ENCODE results near the gene TIMP4.

Gene TIMP4

DNA sequence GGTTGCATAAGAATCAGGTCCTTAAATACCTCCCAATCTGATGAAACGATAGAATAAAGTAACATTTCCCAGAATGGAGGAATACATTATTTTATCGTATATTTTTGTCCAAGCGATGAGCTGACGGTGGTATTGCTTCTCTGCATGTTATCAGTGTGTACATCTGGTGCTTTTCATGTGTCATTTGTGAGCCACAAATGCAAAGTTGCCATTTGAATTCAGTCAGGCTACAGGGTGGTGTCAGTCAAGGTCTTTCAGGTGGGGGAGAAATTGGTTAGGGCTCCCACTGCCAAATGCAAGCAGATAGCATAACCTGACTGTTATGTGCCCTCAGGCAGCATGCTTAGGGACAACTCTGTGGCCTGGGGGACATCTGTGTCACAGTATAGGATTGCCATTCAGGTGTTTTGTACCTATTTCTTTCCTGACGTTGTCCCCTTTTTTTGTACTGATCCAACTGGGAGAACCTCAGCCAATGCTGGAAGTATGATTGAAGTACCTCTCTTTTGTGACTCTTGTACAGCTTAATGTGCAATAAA is 26.5 kb upstream of the TIMP4 start:
- no peak for DNase-seq (ENCODE audit: low read depth in 2 of 2)

DNA sequence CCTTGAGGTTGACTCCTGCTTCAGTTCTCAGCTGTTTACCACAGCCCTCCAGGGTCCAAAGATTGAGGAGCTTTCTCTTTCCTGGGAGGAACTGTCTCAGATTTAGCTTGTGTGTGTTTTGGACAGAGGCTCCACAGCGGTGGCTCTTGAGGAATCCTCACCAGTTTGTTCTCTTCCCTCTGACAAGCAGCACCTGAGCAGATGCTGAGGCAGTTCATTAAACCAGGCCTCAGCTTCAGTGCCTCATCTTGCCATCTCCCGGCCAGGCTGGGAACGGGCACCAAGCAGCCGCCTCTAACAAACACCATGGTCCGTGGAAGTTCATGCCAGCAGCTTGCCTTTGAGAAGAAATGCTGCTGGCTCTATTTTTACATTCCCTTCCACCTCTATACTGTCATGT is 25.8 kb upstream of the TIMP4 start:
- no peak for DNase-seq (ENCODE audit: low read depth in 2 of 2)

DNA sequence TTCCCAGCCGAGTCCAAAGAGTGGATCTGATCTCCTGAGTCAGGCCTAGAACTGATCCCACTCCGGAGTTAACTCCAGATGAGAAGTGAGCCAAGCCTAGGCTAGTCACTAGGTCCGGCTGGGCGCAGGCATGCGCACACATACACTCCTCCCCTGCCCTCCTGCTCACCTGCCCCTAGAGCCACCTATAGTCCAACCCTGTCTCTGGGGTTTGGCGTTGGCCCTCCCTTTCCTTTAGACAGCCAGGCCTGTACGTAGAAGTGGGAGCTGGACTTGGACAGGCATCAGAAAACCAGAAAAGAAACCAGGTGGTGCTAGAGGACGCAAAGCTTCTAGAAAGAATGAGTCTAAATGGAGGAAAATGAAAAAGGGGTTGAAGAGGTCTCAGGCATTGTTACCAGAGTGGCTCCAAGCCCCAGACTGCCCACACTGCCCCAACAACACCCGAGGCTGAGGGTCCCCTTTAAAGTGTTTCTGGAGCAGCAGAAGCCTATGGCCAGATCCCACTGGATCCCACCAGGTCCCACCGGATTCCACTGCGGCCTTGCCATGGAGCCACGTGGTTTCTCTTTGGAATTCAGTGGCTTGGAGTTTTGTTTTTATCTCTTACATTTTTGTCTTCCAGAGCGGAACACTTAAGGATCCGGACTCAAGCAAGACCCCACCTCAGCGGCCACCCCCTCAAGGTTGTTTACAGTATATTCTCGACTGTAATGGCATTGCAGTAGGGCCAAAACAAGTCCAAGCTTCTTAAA is 24.2 kb upstream of the TIMP4 start:
- DNase-seq (ENCODE audit: low read depth in 2 of 2): no peak

DNA sequence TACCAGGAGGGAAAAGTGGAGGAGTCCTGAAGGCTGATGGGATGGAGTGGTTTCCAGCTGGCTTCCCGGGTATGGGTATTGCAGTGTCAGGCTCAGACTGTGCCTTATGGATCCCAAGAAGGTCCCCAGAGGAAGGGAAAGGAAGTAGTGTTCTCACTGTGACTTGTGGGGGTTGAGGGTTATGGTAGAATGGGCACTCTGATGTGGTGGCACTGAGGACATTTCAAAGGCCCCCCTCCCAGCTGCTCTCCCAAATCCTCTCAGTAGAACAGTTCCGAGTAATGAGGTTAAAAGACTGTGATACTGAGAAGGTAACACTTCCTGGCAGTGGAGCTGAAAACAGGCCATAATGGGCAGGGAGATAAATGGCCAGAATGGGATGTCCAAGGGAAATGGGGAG is 23.1 kb upstream of the TIMP4 start:
- DNase-seq (ENCODE audit: low read depth in 2 of 2): no peak

DNA sequence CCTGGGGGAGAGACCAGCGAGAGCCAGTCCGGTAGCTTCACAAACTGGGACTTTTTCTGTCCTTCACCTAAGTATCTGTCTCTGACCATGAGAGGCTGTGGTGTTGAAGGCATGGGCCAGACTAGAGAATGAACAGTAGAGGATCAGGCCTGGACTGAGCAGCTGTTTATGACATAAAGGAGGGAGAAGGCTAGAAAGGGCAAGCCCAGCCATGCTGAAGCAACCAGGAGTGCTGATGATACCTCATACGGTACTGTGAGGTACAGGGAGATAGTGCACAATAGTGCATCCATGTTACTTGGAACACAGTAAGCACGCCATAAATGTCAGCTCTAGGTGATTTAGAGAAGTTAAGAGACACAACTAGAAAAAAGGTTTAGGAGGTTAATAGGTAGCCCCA is 22.6 kb upstream of the TIMP4 start:
- no peak for DNase-seq (ENCODE audit: low read depth in 2 of 2)

DNA sequence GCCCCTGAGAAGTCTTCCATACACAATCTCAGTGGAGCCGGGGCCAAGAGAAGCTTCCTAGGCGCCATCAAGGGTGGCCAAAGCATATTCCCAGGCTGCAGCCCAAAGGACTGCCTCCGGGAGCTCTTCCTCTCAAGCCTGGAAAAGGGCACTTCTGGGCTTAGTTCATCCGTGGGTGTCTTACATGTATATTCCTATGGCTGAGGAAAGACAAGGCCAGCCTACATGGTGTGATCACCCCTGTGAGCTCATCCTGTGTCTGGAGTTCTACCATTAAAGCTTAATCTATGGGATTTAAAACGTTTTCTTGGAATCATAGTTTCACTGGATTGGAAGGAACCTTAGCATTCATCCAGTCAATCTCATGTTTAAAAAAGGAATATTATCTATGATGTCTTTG is 21.9 kb upstream of the TIMP4 start:
- DNase-seq (ENCODE audit: low read depth in 2 of 2): no peak

DNA sequence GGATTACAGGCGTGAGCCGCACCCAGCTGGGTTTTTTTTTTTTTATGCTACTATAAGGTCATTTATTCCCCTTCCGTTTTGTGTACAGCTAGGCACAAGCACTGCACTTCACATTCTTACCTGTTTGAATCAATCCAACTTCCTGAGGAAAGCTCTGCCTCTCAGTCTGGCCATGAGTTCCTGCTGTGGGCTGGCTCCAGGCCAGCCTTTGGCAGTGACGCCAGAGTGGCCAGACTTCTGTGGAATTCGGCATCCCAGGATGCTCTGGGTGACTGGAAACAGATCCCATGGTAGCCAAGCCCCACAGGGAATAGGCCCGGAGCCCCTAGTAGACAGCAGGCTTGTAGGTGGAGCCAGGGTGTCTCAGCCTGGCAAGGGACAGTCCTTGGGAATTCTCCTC is 21.5 kb upstream of the TIMP4 start:
- no peak for DNase-seq (ENCODE audit: low read depth in 2 of 2)

DNA sequence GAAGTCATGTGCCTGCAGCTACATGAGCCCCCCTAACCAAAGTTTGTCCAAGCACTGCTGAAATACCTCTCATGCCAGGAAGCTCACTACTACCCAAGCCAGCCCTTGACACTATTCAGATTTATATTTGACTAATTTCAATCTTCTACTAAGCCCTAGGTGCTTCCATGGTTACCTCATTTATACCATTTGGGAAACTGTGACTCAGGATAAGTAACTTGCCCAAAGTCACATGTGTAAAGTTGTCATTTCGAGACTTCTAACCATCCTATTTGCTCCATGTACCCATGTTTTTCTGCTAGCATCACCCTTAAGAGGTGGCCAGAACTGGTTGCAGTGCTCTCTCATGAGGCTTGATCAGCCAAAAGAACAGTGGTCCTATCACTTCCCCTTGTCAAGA is 20.7 kb upstream of the TIMP4 start:
- DNase-seq (ENCODE audit: low read depth in 2 of 2): no peak

DNA sequence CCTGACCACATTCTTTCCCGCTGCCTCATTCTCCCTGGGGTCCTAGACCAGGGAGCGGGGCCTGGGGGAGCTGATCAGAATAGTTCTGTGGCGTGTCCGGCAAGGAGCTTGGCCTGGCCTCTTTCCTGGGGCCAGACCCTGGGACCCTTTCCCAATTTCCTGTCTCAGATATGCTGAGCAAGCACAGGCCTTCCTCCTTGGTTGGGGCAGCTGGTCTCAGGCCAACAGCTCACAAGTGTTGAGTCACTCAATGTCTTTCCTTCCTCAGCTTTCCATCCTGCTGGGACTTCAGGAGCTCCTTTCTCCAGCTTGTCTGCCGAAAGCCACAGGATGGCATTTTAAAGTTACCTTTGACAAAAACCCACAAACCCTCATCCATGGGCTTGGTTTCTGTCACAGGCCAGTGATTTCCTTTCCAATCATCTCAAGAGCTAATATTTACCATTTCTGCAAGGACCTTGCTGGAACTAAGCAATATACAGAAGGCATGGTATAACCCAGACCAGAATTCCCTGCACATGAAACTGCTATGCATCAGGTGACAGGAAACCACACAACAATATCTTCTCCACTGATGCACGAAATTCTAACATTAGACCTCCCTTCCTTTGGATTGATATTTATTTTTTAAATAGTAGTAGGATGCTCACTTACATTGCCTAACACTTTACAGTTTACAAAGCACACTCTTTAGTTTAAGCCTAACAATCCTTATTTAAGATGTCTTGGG is 19.5 kb upstream of the TIMP4 start:
- no peak for DNase-seq (ENCODE audit: low read depth in 2 of 2)

DNA sequence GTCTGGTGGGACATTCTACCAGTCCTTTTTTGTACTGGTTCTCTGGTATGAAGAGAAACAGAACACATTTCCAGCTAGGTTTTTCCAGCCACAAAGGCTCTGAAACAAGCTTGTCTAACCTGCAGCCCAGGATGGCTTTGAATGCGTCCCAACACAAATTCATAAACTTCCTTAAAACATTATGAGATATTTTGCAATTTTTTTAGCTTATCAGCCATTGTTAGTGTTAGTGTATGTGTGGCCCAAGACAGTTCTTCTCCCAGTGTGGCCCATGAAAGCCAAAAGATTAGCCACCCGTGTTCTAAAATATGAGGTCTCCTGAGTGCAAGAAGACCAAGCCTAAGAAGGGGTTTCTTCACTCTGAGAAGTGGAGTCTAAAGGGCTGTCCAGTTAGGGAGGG is 18.4 kb upstream of the TIMP4 start:
- DNase-seq (ENCODE audit: low read depth in 2 of 2): no peak

DNA sequence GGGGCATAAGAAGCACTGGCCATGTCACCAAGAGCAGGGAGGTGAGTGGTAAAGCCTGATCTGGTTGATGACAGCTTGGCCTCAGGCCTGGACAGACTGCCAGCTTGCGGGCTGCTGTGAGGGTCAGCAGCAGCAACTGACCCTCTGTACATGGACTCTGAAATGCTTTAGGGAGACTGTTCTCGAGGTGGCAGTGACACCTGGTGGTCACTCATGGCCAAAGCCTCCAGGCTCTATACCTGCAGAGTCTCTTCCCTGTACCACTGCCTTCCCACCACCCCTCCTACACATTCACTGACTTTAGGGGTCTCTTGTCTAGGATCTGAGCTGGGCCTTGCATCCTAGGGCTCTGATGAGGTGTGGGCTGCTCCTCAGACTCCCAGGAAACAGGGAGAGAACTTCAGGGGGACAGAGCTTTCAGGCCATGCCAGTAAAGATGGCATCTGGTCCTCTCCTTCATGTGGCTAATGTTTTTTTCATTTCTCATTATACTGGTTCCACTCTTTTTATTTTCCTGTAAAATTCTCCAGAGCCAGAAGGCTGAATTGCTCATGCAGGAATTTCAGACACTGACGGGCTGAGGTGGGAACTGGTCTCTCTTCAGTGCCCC is 17.2 kb upstream of the TIMP4 start:
- DNase-seq (ENCODE audit: low read depth in 2 of 2): no peak

DNA sequence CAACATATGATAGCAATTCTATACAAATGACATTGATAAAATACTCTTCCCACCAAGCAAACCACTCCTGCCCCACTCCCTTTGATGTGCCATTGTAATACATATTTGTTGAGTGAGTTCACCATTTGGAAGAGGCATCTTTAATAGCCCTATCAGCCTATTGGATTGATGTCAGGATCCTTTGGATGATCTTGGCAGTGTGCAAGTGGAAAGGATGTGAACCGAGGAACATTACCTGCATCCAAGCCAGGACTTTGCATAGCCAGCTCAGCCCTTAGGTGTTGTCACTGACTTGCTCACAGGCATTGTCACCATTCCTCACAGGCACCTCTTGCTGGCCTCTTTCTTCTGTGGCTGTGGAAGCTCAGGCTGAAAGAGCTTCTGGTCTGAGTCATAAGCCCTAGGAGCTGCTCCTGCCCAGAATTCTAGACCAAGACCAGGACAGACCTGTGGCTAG is 16.5 kb upstream of the TIMP4 start:
- DNase-seq (ENCODE audit: low read depth in 2 of 2): no peak

DNA sequence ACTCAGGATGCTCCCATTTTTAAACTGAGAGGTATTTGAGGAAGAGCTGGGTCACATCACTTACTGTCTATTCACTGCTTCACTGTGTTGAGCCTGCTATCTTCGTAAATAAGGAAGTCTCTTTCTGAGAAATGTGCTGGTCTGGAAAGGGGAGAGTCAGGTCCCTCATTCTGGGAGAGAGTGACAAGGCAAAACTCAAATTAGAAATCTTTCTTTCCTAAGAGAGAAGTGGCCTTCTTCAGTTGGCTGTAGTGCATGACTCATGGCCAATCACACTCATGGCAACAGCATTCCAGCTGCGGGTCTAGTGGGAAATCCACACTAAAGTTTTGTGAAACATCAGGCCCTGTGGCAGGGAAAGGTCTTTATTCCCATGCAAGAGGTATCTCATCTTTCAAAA is 11.5 kb upstream of the TIMP4 start:
- DNase-seq (ENCODE audit: low read depth in 2 of 2): no peak

DNA sequence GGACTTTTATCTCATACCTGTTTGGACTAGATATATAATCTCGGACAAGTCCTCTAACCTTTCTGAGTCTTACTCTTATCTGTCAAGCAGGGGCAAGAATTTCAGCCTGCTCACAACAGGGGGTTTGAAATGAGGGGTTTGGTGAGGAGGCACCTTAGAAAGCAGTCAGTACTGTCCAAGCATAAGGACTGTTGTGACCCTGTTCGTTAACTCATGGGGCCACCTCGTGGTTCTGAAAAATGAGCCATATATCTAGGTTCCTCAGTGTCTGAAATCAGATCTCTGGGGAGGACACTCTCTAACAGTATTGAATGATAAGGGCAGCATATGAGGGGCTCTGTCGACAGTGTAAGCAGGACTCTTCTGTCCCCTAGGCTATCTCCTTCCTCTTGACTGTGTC is 7.2 kb upstream of the TIMP4 start:
- DNase-seq (ENCODE audit: low read depth in 2 of 2): no peak

DNA sequence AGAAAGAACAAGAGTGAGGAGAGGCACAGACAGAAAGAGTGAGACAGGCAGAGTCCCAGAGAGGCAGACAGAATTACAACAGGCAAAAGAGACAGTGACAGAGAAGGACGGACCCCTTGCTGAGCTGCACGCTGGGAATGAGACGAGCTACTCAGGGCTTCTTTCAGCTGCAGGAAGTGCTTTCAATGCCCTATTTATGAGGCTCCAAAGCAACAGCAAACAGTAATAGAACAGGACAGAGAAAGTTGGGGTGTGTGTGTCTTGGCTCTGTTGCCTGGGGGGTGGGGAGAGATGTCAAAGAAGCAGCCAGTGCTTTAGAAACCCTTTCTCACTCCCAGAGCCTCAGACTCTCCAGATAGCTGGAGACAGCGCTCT is 502 bp upstream of the TIMP4 start:
- no peak for DNase-seq (ENCODE audit: low read depth in 2 of 2)

DNA sequence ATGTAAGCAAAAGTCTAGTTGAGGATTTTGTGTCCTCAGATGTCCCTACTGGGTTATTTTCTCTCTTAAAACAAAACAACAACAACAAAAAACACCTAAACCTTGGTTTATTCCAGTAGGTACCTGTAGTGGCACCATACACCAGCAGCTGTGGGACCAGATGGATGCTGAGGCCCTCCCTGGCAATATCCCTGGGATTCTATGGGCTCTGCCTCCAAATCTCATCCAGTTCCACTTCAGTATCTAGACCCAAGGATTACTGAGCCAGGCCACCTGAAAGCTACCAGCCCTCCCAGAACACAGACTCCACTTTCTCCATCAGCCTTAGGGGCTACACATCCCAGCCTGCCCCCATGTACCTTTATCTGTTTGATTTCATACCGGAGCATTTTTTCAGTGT is 1.7 kb downstream of the TIMP4 start:
- DNase-seq (ENCODE audit: low read depth in 2 of 2): no peak

DNA sequence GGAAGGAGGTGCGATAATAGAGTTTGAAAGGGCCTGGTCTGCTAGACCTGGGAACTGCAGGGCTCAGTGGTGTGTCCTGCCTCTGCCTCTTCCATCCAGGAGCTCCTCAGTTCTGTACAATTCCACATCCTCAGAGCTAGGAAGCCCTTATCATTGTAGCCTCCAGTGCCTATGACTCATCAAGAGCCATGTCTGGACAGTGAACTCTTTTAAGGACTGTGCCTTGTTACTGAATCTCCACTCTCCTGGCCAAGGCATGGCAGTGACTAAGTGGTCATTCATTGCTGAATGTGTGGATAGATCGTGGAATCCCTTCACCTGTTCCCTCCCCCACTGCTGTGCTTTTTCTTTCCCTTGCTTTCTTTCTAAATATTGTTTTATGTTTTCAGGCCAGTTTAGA is 2.9 kb downstream of the TIMP4 start:
- no peak for DNase-seq (ENCODE audit: low read depth in 2 of 2)

DNA sequence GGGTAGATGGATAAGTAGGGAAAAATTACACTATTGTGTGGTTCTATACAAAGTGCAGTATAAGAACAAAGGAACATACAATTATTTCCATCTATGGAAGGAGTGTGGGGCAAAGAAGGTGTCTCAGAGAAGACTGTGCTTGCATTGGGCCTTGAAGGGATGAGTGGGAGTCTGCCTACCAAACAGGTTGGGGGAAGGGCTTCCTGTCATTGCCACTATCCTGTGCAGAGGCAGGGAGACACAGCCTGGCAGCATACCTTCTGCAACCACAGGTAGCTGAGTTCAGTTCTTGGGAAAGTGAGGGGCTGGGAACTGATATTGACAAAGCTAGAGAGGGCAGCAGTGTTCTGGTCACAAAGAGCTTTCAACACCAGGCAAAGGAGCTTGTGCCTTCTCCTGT is 3.4 kb downstream of the TIMP4 start:
- DNase-seq (ENCODE audit: low read depth in 2 of 2): no peak

DNA sequence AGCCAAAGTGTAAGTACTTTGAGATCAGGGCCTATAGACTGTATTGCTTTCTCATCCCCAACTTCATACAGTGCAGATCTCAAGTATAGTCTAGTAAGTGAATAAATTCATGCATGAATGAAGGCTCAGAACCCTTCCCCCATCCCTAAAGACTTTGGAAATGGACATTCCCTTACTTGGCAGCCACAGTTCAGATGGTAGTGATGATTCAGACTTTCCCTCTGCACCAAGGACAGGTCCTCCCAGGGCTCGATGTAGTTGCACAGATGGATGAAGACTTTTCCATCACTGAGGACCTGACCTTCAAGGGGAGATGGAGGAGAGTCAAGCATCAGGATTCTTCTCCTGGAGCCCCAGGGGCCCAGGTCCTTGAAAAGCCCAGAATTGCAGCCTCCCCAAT is 4.6 kb downstream of the TIMP4 start:
- no peak for DNase-seq (ENCODE audit: low read depth in 2 of 2)

DNA sequence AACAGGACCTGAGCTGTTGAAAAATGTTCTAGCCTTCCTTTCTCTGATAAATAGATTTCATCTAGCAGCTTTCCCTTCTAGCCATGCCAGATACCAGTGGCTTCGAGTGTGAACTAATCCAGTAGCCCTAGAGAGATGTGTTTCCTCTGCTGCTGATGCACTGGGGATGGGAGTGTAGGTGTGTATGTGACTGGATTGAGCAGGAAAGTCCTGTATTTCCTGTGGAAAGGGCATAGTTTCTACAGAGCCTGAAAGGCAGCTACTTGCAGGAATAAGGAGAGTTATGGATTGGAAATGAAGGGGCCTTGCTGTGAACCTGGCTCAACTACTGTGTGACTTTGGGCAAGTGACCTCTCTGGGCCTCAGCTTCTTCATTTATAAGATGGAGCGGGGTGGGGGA is 8.6 kb downstream of the TIMP4 start:
- no peak for DNase-seq (ENCODE audit: low read depth in 2 of 2)

DNA sequence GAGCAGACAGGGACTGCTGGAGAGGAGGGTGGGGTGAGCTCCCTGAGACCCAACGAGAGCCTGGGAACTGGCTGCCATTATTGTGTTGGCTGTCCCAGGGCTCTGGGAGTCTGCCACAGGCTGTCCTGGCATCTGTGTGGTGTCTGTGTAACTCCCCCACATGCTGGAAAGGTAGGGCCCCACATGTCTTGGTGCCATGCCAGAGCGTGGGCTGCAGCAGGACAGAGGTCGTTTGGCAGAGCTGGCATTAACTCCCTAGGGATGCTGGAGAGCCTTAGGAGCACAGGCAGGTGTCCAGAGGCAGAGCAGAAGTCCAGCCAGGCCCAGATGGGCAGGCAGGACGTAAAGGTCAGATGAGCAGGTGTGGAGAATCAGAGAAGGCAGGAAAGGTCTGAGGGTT is 9.7 kb downstream of the TIMP4 start:
- no peak for DNase-seq (ENCODE audit: low read depth in 2 of 2)

DNA sequence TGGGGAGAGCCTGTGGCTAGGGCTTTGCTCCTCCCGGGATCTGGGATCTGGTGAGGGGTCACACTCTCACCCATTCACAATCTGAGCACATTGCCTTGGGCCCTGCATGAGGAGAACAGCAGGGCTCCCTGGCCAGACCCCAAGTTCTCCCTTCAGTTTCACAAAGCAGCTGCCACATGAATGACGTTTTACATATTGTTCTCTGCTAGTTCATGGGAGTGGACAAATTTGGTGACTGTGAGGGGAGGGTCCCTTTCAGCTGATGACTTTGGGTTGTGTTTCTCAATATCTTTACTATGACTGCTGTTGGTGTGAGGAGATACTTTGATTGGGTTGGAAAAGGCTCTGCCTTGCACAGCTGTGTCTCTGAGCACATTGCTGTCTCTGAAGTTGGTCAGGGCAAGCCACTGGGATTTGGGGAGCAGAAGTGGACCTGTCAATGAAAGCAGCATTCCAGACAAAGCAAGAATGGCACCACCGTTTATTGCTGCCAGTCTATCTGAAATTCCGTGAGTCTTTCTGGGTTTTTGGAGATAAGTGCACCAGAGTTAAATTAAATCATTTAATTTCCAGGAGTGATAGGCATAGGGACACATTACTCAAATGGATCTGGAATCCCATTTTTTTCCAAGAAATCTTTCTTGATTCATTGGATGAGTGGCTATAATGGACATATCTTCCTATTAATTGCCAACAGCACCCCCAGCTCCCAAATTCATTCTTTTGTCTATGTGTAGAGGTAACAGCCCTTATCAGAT is 10.3 kb downstream of the TIMP4 start:
- no peak for DNase-seq (ENCODE audit: low read depth in 2 of 2)
